SH-SY5Y (cell line): ENCODE results near the gene FITM1.

Experiments used
- GATA2 ChIP-seq: IDR thresholded peaks from 2 replicates; pipeline ENCODE4 v1.6.1; 2011; ENCODE audit warnings: mild to moderate bottlenecking, low read depth, low read length
- GATA3 ChIP-seq: IDR thresholded peaks from 2 replicates; pipeline ENCODE4 v1.6.1; 2011; ENCODE audit warnings: low read depth, mild to moderate bottlenecking, low read length, moderate library complexity

The FITM1 gene

GRCh38 chr14:24106672-24107271 is 23.7 kb upstream of the FITM1 start:
- TF ChIP-seq GATA3 = no peak
- TF ChIP-seq GATA2 = no peak

GRCh38 chr14:24108336-24108874 is 22.1 kb upstream of the FITM1 start:
- TF ChIP-seq GATA3 (no peak), GATA2 (no peak)

GRCh38 chr14:24110060-24110459 is 20.4 kb upstream of the FITM1 start:
- no peak for TF ChIP-seq GATA2
- TF ChIP-seq GATA3 = no peak

- no peak for TF ChIP-seq GATA2
- TF ChIP-seq GATA3 = no peak
Measured at GRCh38 chr14:24110523-24110922, 19.9 kb upstream of the FITM1 start.

GRCh38 chr14:24113379-24113800 is 17.1 kb upstream of the FITM1 start:
- no peak for TF ChIP-seq GATA2

GRCh38 chr14:24113801-24114531 is 16.5 kb upstream of the FITM1 start:
- TF ChIP-seq GATA2 (no peak), GATA3 (no peak)

GRCh38 chr14:24114532-24115421 is 15.7 kb upstream of the FITM1 start, which contains the start of the genes DCAF11 and NRL:
TSS of gene DCAF11 (plus strand) at chr14:24114777. CDS start at chr14:24115595, 818 bp downstream.
TSS of gene NRL (minus strand) at chr14:24114949. CDS start at chr14:24082848, 32,101 bp downstream.
- TF ChIP-seq GATA2 = no peak
- no peak for TF ChIP-seq GATA3

- TF ChIP-seq GATA2 (no peak), GATA3 (no peak)
Measured at GRCh38 chr14:24115422-24116127, 14.9 kb upstream of the FITM1 start.

GRCh38 chr14:24116128-24116814 is 14.2 kb upstream of the FITM1 start:
- TF ChIP-seq GATA2 (no peak), GATA3 (no peak)

- TF ChIP-seq GATA2 (no peak), GATA3 (no peak)
Measured at GRCh38 chr14:24117179-24117578, 13.3 kb upstream of the FITM1 start.

- TF ChIP-seq GATA2 (no peak), GATA3 (no peak)
Measured at GRCh38 chr14:24119691-24120090, 10.8 kb upstream of the FITM1 start.

GRCh38 chr14:24121210-24121609 is 9.2 kb upstream of the FITM1 start:
- TF ChIP-seq GATA3 (no peak), GATA2 (no peak)

GRCh38 chr14:24122416-24122815 is 8.0 kb upstream of the FITM1 start:
- no peak for TF ChIP-seq GATA3
- TF ChIP-seq GATA2 = no peak

GRCh38 chr14:24122898-24123297 is 7.6 kb upstream of the FITM1 start:
- TF ChIP-seq GATA3 = no peak
- no peak for TF ChIP-seq GATA2
